MM.1S (cell line): ENCODE results near the gene R3HDM2.

Experiments used
- CTCF ChIP-seq: fragments of 300-600 bp; sonication (generic); IDR thresholded peaks from 2 replicates; pipeline ENCODE4 v1.5.1; 2016; ENCODE audit warnings: antibody characterized with exemption, low read length, mixed read lengths
- EZH2phosphoT487 ChIP-seq: fragments of 300-600 bp; sonication (generic); IDR thresholded peaks from 2 replicates; pipeline ENCODE4 v1.6.1; 2018; ENCODE audit warnings: antibody characterized with exemption, low read length

- TF ChIP-seq CTCF (no peak), EZH2phosphoT487 (no peak)
Measured at GRCh38 chr12:57415088-57415487, 15.8 kb downstream of the R3HDM2 start.
